Measurements from ENCODE around the gene DSCAM.

DNA sequence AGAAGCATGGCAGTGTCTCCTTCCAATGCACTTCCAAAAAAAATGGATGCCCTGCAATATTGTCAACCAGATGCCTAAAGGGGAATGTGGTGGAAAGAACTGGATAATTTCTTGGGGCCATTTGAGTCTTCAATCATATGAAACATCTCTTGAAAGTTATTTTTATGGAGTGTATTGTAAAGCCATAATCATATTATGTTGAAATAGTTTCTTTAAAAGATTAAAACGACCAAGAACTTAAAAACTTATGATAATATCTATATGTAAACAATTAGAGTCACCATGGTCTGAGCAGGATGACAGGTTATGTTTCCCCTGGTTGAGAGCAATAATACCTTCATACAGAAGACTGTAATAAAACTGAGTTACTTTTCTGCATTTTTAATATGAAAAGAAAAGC is 522.6 kb downstream of the DSCAM start:
- TF ChIP-seq EP300 (IDR thresholded peaks at IDR 0.05; ENCODE audit: borderline replicate concordance) = no peak
- TF ChIP-seq TAF1 (IDR thresholded peaks at IDR 0.05; ENCODE audit: low read depth) = no peak
- TF ChIP-seq ZBTB7A (IDR thresholded peaks at IDR 0.05; ENCODE audit: low read depth) = no peak
- no peak for TF ChIP-seq NFIC (IDR thresholded peaks at IDR 0.05)

Data from Ishikawa (cell line).